ENCODE data around the gene CROCC.
"Not testable (repeated sequence)": the region's sequence is repeated elsewhere in the genome, so short reads cannot be mapped to it uniquely, and the experiment has no call there.

CROCC gene, protein sequence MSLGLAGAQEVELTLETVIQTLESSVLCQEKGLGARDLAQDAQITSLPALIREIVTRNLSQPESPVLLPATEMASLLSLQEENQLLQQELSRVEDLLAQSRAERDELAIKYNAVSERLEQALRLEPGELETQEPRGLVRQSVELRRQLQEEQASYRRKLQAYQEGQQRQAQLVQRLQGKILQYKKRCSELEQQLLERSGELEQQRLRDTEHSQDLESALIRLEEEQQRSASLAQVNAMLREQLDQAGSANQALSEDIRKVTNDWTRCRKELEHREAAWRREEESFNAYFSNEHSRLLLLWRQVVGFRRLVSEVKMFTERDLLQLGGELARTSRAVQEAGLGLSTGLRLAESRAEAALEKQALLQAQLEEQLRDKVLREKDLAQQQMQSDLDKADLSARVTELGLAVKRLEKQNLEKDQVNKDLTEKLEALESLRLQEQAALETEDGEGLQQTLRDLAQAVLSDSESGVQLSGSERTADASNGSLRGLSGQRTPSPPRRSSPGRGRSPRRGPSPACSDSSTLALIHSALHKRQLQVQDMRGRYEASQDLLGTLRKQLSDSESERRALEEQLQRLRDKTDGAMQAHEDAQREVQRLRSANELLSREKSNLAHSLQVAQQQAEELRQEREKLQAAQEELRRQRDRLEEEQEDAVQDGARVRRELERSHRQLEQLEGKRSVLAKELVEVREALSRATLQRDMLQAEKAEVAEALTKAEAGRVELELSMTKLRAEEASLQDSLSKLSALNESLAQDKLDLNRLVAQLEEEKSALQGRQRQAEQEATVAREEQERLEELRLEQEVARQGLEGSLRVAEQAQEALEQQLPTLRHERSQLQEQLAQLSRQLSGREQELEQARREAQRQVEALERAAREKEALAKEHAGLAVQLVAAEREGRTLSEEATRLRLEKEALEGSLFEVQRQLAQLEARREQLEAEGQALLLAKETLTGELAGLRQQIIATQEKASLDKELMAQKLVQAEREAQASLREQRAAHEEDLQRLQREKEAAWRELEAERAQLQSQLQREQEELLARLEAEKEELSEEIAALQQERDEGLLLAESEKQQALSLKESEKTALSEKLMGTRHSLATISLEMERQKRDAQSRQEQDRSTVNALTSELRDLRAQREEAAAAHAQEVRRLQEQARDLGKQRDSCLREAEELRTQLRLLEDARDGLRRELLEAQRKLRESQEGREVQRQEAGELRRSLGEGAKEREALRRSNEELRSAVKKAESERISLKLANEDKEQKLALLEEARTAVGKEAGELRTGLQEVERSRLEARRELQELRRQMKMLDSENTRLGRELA (N-terminal part only)

DNA sequence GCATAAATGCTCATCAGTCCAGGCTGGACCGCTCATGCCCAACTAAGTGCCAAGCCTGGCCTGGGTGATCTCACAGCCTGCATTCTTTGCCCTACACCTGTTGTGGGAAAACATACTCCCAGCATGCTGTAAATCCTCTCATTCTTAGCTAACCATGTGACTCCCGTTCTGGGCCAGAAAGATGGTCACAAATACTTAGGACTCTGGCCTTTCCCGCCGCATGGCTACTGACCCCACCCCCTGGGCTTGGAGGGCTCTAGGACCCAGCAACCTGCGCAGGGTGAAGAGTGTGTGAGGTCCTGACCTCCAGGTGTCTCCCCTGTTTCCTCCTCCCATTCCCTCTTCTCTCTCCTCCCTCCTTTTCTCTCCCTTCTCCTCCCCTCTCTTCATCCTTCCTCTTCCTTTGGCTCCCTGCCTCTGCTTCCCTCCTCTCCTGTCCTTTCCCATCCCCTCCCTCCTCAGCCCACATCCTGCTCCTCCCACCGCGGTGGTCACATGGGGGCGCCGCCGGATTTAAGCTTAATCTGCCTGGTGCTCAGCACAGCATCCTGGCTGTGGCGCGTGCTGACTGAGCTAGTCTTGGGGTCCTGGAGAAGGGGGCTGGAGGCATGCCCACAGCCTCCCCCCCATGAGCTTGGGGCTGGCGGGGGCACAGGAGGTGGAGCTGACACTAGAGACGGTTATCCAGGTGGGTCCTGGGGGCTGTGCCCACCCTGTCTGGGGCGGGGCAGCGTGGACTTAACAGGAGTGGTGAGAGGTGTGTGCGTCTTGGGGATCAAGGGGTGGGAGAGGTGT, at the start of gene CROCC:
TSS of gene CROCC (plus strand) at position 541 of the 795 bp plus-strand sequence. CDS start at position 629, 88 bp downstream.
- DNase-seq, result peak; percentile 75

DNA sequence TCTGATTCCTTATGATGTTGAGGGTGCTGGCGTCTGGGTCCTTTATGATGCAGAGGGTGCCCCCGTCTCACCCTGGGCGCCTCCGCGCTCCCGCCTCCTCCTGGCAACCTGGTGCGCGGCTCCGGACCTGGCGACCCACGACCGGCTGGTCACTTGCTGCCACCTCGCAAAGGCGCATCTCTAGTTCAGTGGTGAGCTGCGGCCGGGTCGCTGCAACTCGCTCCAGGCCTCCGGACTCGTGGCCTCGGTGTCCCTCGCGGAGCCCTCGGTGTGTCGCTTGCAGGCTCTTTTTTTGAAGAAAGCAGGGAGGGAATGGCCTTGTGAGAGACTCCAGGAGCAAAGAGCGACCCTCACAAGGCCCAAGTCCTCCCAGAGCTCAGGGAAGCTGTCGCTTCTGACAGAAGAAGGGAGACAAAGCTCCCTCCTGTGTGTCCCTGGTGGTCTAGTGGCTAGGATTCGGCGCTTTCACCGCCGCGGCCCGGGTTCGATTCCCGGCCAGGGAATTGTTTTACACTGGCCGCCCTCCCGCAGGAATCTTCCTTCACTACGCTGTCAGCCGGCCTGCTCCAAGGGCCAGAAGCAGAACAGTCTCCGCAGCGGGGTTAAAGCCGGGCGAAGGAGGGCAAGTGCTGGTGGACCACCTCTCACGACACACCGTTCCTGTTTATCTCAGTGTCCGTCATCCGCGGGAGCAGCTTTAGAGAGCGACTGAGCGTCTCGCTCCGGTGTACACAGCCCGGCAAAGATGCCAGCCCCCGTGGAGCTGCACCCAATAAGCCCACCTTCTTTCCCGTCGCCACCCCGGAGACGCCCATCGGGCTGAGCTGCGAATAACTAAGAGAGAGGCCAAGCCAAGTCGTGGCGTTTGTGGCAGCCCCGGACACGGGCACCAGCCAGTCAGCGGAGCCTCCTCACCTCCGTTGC, 49.3 kb upstream of the CROCC start:
- not testable (repeated sequence) for DNase-seq

DNA sequence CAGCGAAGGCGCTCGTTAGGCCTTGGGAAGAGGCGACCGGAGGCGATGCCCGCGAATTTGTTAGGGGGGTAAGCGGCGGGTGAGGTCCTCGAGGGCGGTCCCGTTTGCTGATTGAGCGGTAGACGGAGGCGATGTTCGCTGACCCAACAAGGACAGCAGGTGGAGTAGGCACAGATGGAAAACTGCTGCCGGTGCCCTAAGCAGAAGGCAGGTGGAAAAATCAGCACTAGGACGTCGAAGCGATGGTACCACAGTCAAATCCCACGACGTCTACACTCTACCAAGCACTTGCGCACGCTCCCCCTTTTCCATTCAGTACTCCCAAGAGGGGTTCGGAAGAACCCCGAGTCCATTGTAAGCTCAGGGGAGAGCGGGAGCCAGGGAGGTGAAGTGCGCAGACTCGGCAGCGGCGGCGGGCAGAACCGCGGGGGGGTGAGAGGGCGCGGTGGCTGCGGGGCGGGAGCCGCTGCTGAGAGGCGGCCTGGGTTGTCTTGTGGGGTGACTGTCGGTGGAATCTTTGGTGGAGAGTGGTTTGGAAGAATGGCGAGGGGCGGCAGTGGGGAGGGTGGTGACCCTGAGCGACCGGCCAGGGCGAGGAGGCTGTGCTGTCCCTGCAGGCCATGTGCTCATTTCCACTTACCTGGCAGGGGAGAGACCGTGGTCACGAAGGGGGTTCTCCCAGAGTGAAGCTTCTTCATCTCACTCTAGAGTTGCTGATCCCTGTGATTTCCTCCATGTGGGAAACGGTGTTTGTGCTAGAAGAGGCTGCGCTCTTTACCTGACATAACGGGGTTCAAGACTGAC, 48.5 kb upstream of the CROCC start:
- DNase-seq, result peak; percentile 64

DNA sequence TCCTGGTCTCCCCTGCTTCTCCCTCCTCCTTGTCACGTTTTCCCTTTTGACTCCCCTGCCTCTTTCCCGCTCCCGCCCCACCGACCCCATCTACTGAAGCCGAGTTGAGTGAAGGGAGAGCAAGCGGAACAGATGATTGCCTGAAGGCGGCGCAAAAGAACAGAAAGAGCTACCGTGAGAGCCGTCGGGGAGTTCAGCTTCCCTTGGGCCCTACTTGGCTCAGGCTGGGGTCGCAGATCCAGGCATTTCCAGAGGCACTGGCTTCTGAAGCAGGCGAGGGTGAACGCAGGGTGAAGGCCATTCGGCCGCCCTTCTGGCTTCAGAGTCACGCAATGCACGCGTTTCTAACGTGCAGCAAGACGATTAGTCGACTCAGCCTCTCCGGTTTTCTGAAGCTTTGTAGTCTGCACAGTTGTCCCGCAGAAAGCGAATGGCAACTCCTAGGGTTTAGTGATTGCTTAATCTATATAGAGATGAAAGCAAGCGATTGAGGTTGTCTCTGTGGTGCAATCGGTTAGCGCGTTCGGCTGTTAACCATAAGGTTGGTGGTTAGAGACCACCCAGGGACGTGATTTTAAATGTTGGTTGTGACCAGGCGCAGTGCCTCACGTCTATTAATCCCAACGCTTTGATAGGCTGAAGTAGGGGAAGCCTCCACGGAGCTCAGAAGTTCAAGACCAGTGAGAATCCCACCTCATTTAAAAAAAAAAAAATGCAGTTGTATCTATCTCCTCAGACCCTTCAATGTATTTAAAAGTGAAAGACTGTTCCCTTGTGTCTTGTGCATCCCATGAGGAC, 46.6 kb upstream of the CROCC start:
- not testable (repeated sequence) for DNase-seq

DNA sequence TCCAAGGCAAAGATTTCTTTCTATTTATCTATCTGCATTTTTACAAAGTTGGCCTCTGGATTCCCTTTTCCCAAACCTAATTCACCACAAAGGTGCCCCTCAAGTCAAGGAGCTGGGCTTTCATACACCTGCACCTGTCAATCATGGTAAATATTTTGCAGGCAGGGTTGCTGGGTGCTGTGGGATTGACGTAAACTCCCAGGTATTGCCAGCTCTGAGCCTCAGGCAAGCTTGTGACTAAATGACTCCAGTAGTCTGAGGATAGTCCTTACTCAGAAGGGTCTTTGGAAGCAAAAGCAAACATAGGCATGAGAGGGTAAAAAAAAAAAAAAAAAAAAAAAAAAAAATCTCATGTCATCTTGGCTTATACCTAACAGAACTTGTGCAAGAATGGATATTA, 40.0 kb upstream of the CROCC start:
- DNase-seq, result not testable (repeated sequence)

DNA sequence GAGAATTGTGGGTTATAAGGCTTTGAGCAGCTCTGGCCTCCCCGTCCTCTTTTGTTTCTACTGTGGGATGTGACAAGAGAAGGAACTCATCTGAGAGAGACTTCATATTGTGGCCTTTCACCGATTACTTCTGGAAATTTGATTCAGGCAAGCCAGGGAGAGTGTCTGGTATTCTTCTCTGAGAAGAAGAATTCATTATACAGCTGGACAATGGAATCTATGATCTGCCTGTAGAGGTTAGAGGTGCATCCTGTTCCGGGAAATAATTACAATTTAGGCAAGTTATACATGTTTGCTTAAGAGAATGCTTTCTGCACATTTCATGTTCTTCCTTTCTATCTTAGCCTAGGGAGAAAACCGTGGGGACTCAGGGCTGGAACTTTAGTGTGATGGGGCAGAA, 38.7 kb upstream of the CROCC start:
- DNase-seq, result no peak

DNA sequence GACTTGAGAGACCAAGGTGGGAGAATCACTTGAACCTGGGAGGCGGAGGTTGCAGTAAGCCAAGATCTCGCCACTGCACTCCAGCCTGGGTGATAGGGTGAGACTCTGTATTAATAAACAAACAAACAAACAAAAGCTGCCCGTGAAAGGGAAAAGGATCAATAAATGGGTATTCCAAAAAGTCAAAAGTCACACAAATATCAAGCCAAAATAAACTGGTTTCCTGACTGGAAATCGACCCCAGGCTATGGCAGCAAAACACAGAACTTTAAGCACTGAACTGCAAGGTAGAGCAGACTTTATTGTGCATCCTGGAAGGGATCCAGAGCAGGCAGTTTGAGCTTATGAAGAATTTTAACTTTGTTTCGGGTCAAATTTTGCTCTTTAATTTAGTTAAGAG, 37.2 kb upstream of the CROCC start:
- DNase-seq, result not testable (repeated sequence)

DNA sequence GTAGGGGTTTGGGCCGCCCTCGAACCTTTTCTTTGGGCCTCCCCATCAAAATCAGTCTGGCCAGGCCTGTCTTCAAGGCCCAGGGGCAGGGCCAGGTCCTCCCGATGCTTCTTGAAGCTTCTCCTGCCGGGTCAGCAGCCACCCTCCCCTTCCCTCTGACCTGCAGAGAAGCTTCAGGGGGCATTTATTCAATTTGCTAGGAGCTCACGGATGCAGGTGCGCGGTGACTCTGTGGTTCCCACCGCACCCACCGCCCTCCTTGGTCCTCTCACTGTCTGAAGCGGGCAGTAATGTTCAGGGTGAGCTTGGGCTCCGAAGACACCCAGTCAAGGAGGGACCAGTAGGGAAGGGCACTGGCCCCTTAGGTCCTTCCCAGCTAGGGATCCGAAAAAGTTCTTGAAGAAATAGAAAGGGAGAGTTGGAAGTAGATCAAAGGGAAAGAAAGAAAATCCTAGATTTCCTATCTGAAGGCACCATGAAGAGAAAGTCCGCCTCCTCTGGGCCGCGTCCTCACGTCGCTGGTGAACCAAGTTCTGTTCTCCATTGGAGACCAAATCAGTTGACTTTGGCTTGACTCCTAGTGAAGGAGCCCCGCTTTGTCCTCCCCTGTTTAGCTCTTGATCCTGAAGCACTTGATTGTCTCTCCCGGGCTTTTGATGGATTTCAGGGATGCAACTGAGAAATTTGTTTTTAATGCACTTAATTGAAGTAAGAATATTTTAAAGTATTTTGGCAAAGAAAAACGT, 34.7 kb upstream of the CROCC start:
- no peak for DNase-seq

DNA sequence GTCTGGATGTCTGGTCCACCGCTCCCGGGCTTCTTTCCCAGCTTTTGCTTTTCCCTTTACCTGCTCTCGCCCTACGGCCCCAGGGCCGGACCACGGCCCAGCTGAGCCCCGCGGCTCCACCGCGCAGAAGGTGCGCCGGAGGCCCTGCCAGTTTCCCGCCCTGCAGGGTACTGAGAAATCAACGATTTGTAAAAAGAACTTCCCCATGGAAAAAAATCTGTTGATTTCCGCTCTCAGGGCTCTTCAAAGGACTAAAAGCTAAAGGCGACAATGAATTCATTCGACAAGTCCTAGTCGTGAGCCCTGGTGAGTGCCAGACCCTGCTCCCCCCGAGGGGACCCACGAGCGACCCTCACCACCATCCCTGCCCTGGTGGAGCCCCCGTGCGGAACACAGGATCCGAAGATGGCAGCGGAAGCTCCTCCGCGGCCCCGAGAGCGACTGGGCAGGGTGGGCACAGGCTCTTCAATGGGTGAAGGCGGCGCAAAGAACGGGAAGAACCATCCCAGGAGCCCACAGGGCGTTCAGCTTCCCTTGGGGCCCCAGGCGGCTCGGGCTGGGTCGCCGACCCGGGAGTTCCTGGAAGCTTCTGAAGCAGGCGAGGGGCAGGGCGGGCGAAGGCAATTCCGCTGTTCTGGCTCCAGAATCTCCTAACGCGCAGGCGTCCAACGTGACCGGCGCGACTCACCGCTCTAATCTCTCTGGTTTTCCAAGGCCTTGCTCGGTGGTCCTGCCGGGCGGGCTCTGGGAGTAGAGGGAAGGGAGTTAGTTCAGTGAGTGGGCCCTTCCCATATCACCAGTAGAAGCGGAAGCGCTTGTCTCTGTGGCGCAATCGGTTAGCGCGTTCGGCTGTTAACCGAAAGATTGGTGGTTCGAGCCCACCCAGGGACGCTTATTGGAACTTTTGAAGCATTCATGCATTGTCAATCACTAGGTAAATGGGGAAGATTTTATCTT, 32.6 kb upstream of the CROCC start:
- no peak for DNase-seq

DNA sequence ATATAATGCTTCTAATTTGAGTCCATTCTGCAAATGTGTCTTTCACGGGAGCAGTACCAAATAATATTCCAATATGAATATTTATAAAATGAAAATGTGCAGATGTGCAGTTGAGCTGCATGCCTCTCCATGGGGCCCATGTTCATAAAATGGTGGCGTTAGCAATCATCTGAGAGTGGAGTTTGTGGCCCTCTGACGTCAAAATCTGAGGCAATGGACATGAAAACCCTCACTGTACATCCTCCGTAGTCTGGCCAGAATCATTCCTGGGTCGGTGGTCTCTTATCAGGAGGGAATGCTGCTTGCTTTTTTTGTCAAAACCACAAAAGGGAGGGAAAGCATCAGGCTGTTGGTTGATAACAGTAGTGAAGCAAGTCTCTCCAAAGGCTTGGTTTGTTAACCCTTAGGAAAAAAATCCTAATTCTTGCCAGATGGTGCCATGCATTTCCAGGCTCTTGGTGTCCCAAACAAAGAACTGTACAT, 31.2 kb upstream of the CROCC start:
- DNase-seq, result not testable (repeated sequence)

DNA sequence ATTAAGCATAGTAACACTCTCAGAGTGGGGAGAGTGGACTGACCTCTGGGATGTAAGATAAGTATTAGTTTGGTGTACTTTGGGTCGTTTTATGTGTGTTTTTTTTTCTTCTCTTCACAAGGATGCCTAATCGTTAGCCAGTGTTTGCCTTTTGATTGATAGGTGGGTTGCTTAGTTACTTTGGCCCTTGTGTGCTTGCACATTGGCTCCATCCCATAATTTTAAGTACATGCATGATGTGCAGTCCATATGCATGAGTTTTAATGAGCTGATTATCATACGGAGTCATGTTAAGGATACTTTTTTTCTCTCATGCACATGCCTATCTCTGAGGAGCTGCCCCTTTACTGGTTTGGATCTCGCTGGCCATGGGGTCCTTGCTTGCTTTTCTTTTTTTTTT, 30.7 kb upstream of the CROCC start:
- DNase-seq, result not testable (repeated sequence)

DNA sequence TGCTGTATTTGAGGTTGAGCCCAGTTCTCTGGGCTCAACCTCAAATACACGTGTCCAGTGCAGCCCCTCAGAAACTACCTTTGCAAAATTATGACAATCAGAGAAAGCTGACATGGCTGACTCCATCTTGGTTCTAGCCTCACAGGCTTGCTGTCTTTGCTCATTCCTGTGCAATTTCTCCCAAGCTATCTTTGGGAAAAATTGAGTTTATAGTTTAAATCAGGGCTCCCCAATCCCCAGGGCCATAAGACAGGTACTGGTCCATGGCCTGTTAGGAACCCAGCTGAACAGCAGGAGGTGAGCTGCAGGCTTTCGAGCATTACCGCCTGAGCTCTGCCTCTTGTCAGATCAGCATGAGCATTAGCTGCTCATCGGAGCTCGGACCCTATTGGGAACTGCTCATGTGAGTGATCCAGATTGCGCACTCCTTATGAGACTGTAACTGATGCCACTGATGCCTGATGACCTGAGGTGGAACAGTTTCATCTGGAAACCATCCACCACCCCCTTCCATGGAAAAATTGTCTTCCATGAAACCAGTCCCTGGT, 28.7 kb upstream of the CROCC start:
- not testable (repeated sequence) for DNase-seq

DNA sequence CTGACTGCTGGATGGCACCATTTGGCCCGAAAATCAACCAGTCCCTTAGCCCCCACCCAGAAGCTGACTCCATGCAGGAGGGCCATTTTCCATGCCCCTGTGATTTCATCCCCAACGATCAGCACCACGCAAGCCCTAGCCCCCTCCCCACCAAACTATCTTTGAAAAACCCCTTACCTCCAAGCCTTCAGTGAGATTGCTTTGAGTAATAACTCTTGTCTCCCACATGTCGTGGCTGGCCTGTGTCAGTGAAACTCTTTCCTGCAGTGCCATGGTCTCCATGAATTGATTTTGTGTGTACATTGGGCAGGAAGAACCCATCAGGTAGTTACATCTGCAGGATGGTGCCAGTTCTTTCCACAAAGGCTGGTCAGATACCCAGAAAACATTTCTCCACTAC, 27.9 kb upstream of the CROCC start:
- not testable (repeated sequence) for DNase-seq

DNA sequence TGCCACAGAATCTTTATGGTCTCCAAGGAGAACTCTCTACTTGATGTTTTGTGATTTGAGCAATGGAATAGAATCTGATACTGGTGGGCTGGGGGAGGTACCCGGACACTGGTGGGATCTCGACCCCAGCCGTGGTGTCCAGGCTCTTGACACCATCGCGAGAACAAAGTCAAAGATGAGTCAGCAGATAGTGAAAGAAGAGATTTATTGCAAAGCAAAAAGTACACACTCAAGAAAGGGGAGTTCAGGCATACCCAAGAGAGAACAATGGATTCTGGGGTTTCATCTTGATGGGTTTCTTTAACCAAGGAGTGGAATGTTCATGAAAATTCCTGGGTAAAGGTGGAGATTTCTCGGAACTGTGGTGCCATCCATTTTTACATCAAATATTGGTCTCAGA, 27.4 kb upstream of the CROCC start:
- DNase-seq, result not testable (repeated sequence)

DNA sequence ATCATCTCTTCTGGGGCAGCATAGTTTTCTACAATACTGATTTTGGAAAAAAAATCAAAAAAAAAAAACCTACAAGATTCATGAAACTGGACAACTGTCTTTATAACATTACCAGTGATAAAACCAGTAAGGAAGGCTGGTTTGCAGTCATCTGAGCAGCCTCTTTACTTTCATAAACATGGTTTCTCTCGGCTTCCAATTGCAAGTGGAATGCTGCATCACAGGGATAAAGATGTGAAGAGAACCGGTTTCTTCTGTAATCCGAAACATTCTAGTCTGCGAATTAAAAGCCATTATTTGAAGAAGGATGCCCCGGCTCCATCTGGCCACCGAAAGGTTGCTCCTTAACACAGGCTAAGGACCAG, 26.5 kb upstream of the CROCC start:
- peak; percentile 62 for DNase-seq

DNA sequence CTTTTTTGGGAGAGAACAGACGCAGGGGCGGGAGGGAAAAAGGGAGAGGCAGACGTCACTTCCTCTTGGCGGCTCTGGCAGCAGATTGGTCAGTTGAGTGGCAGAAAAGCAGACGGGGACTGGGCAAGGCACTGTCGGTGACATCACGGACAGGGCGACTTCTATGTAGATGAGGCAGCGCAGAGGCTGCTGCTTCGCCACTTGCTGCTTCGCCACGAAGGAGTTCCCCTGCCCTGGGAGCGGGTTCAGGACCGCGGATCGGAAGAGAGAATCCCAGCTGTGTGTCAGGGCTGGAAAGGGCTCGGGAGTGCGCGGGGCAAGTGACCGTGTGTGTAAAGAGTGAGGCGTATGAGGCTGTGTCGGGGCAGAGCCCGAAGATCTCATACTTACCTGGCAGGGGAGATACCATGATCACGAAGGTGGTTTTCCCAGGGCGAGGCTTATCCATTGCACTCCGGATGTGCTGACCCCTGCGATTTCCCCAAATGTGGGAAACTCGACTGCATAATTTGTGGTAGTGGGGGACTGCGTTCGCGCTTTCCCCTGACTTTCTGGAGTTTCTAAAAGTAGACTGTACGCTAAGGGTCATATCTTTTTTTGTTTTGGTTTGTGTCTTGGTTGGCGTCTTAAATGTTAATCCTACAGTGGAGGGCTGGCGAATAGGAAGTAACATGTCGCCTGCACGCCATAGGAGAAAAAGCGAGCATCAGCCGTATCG, 26.0 kb upstream of the CROCC start, which contains the start of gene RNU1-2:
TSS of gene RNU1-2 (plus strand) at position 383 of the 718 bp plus-strand sequence.
- DNase-seq, result peak; percentile 94
